Nucleus accumbens (tissue), 56 donors: Measurements from ENCODE around the gene NFKB2.

ENCODE experiments used
- DNase-seq, 56 donors: peaks; one replicate each; lab custom pipeline; 2025; lab: John Stamatoyannopoulos, UW

The NFKB2 gene

DNA sequence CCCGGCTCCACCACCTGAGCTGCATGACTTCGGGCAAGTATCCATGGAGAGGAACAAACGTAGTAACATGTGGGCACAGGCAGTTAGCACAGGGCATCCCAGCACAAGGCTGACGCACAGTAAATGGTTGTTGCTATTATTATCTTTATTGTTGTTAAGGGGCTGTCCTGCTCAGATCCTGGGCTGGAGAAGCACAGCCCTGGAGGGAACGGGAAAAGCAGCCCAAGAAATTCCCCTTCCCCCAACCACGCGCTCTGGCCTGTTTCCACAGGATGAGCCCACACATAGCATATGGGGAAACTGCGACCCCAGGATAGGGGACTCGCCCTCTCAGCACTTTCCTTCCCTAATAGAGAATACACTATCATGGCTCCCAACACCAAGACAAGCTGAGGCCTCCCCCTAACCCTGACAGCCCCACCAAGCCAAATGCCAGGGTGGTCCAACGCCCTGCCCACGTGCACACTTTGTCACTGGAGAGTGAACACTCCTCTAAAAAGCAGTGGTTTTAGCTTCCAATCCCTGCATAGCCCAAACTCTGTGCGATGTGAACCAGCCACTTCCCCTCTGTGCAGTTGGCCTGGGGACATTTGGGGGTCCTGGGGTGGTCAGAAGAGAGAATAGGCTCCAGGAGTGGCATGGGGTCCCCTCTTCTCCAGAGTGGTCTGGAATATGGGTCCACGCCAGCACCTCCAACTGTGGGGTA is 12.1 kb downstream of the NFKB2 start:
- DNase-seq: no peak

DNA sequence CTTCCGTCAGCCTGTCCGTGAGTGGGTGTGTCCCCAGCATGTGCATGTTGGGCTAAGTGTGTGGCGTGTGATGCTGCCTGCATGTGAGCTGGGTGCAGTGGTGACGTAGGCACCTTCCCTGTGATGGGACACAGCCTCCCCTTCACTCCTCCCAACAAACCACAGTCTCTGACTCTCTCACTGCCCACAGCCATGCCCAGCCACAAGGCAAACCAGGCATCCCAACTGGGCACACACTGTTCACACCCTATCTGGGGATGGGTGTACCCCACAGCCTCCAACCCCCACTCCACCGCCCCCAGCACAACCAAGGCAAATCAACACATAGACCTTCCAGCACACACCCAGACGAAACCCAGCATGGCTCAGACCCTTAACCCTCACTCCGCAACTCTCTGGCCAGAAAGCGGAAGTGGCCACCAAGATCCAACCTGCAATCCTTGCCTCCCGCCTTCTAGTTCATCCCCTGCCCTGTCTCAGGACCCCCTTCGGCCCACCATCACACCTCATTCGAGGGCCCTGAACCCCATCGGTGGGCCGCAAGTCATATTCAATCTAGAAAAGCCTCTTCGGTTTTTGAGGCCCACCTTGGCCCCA is 12.7 kb downstream of the NFKB2 start:
- DNase-seq: peak in 8 of 56 donors; percentile 18 to 45 (median 30)

DNA sequence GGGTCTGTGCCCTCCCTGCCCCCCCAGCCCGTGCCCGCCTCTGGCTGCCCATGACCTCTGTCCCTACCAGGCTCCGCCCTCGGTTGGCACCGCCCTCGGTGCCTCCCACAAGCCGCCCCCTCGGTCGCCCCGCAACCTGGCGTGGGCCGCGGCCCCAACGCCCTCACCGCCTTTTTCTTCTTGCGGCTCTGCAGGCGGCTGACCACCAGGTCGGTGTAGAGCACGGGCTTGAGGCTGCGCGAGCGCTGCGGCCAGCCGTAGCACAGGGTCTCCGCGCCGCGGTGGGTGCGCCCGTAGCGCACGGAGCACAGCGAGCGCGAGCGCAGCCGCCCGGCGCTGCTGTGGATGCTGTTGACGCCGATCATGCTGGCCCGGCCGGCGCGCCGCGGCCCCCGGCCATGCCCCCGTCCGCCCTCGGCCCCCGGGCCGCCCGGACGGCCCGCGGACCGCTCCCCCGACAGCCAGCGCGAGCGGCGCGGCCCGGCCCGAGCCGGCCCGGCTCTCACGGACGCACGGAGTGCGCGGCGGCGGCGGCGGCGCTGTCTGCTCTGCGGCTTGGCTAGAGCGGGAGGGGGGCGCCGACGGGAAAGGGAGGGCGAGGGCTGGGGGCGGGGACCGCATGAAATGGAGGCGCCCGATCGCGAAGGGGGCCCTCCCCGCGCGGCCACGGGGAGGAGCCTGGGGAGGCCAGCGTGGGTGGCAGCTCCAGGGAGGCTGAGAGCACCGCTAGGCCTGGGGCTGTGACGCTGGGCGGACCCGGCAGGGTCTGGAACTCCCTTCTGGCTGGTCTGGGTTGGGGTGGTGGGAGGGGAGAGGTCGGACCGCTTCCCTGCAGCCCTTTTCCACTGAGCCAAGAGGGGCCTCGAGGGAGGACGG is 13.5 kb downstream of the NFKB2 start:
- DNase-seq: peak in 43 of 56 donors; percentile 16 to 88 (median 62)

DNA sequence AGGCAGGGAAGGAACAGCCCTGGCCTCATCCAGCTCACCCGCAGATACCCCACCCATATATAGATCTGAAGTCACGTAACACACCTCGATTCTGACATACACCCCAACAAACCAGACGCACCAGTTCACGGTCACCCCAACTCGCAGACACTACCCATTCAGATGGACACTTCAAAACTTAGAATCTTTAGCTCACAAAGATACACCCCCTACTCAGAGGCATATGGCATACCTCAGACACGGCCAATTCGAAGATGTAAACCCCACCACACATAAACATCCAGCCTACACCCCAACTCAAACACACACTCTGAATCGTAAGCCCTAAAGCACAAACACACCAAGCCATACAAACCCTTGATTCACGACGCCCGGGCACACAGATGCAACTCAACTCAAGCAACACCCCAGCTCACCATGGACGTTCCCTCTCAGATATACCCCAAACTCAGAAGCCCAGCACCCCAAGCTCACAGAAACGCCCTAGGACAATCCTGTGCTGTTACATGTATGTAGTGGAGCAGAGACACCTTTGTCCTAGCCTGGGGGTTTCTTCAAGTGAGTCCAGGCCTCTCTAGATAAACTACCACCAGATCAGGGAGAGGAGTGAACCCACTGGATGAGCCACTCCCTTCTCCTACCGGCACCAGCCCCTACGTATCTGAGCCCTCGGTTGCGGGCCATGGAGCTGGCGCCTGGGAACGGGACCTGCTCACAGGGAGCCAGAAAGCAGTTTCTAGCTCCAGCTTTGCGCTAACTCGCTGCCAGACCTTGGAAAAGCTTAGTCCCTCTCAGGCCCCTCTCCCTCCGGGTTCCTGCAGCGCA is 14.3 kb downstream of the NFKB2 start:
- DNase-seq: peak in 1 of 56 donors; percentile 59

DNA sequence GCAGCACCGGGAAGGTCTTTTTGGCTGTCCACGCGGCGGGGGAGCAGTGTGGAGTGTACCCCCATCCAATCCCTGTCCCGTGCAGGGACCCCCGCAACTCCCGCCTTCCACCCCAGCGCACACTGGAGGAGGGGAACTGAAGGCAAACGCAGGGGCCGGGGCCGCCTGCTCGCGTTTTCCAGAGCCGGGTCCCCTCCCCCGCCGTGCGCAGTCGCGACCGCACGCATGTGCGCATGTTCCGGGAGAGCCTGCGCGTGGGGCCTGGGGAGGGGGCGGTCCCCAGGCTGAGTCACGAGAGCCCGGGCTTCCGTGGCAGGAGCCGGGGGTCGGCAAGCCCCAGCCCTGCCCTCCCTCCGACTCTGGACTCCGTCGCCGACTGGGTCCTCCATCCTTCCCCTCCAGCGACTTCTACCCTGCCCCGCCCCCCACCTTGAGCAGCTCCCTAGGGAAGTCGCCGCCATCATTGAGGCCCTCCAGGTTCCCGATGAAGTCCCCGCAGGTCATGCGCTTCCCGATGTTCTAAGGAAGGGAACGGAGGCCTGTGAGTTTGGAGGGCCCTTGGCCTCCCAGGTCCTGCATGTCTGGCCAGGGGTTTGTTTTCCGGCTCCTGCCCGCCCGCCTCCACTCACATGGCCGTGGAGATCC is 15.0 kb downstream of the NFKB2 start:
- peak in 39 of 56 donors; percentile 8 to 83 (median 54) for DNase-seq

DNA sequence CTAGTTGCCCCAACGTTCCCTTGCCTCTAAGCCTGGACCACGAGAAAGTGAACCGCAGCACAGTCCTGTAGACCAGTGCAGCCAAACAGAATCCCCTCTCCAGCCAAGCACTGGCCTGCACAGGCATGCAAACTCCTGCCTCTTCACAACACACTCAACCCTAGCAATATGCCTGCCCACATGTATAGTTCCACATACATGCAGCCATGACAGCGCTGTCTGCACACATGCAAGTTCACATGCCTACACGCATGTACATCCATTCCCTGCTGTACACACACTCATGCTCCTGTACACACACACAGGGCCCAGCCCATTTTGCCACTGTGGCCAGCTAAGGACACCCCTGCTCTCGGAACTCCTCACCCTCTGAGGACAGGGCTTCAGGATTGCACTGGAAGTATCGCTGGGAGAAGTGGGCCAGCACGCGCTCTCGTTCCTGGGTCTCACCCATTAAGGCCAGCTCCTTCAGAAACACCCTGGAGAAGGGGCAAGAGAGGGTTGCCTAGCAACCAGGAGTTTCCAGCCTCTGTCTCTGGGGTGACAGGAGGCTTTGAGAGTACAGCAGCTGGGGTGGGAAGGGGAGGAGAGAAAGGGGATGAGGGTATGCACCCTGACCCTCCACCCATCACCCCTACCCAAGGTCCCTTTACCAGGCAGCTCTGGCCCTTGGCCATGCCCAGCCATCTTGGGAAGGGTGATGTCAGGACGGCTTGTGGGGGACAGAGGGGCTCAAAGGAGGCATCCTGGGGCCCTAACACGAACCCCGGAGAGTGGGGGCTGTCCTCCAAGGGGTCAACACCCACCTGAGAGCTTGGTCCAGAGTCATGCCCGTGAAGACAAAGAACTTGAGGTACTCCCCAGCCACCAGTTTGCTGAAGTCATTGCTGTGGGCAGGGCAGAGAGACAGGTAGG is 16.1 kb downstream of the NFKB2 start:
- no peak for DNase-seq

DNA sequence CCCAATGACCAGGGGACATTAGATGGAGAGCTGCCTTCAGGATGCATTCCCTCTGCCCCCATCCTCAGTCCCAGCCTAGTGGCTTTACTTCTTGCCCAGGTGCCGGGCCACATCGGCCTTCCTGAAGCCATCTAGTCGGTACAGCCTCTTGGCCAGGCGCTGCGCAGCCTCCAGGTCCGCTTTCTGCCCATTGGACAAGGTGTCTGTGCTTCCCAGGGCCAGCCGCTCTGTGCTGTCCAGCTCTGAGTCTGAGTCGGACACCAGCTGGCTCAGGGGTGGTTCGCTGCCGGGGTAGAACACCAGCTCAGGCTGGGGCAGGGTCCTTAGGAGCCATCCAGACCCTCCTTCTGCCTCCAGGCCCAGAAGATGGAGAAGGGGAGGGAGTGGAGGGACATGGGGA is 16.8 kb downstream of the NFKB2 start:
- DNase-seq: no peak

DNA sequence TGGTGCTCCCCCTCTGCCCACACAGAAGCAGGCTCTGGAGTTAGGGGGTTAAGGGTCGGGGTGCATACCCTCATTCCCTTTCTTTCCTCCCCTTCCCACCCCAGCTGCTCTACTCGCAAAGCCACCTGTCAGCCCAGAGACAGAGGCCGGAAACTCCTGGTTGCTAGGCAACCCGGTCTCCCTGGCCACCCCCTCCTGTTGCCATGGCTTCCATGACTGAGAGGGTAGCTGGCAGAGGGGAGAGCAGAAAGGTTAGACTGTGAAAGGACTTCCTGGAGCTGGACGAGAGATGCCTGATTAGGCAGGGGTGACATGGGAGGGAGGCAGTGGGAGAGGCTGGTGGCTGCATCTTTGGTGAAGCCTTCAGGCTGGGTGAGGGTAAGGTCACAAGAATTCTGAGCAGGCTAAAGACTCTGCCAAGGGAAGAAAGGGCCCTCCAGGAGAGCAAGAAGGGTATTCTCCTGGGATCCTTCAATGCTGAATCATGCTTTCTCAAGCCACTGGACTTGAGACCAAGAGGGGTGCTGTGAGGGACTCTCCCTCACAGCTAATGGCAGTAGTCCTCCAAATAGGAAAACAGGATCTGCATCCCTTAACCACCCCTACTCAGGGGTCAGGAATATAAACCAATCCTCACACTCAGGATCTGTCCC is 17.7 kb downstream of the NFKB2 start:
- peak in 29 of 56 donors; percentile 12 to 72 (median 37) for DNase-seq

DNA sequence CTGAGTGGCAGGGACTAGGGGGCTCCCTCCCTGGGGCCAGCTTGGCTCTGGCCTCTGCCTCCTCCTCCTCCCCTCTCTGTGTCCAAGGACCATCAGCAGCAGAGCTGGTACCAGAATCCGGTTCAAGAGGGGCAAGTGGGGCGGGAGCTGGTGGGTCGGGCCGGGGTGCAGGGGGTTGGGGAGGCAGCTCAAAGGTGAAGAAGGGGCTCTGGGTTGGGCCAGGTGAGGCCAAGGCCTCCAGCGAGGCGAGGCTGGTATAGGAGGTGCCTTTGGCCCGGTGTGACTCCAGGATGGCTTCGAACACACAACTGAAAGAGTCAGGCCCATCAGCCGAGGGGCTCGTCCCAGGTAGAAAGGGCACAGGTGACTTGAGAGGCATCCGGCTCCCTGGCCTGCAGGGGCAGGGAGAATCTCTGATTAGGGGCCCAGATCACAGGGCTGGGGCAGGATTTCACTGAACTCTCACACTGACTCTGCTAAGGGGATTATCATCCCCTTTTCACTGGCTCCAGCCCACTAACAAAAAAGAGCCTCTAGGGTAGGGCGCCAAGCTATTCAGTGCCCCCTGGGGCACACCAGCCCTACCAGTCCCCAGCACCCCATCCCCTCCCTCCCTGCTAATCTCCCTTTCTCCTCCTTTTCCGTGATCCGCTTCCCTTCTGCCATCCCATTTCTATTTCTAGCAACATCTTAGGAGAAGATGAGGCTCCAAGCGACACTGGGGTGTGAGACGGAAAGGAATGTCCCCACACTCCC is 18.5 kb downstream of the NFKB2 start:
- no peak for DNase-seq

DNA sequence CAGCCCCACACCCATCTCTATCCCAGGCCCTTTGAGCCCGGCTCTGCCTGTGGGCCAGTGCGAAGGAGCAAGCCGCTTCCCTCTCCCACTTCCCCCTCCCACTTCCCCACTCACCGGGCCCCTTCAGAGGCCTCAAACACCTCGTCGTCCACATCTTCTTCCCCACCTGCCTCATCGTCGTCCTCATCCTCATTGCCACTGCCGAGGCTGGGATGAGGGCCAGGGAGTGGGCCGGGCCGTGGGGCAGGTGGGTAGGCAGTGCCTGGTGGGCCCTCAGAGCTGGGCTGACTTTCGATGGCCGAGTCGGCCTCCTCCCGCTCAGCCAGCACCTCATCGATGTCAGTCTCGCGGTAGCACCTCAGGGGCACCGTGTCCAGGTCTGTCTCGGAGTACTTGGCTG is 19.2 kb downstream of the NFKB2 start:
- DNase-seq: no peak

DNA sequence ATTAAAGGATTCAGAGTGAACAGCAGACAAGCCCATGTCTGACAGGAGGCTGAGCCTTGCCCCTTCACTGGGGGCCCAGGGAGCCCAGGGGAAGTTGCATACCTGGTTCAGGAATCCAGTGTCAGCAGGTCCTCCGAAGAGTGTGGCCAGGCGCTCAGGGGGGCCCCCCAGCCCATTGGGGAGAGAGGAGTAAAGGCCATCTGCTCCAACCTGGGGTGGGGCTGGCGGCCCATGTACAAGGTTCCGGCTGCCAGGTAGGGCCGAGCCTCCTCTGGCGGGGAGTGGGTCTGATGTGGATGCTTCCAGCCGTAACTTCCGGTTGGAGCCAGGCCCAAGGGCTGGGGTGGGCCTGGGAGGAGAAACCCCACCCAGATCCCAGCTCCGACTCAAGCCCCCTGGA is 20.8 kb downstream of the NFKB2 start:
- no peak for DNase-seq

DNA sequence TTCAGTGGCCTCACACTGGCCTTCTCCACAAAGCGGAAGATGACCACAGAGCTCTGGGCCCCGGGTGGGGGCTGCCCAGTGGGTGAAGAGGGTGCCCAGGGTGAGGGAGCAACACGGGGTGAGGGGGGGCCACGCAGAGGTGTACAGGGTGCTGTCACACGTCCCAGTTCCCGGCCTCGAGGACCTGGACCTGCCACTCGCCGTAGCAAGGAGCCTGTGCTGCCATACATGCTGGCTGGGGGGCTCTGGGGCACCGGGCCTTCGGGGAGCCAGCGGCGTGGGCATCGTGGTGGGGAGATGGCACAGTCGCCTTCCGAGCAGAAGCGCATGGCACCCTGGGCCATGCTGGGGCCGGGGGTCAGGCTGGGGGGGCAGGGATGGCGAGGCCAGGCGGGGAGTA is 21.2 kb downstream of the NFKB2 start:
- DNase-seq: no peak

DNA sequence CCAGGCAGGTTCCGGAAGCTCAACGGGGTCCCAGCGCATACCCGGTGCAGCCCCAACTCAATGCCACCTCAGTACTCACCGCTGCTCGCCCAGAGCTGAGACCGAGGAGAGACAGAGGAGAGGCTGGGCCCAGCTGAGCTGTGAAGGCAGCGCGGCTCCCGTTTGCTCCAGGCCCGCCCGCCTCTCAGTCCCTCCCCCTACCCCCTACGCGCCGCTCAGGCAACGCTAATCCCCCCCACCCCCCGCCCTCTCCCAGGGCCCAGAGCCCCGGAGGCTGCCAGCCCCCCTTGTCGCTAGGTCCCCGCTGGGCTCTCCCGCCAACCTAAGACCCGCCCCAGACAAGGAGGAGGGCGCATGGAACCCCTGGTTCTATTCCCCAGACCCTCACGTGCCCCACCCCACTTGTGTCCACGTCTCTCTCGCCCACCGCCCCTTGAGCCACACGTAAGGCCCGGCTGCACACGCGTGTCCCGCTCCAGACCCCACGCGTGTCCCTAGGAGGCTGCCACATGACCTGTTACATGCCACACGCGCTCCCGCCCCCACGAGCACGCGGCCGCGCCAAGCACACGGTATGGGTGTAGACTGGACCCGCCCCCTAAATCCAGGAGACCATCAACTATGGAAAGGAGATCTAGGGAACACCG is 23.2 kb downstream of the NFKB2 start, which contains the start of gene PSD:
TSS of gene PSD (minus strand) at position 164 of the 647 bp plus-strand sequence. CDS start 1,747 bp downstream, outside the sequence.
- DNase-seq: peak in 24 of 56 donors; percentile 11 to 66 (median 37)

DNA sequence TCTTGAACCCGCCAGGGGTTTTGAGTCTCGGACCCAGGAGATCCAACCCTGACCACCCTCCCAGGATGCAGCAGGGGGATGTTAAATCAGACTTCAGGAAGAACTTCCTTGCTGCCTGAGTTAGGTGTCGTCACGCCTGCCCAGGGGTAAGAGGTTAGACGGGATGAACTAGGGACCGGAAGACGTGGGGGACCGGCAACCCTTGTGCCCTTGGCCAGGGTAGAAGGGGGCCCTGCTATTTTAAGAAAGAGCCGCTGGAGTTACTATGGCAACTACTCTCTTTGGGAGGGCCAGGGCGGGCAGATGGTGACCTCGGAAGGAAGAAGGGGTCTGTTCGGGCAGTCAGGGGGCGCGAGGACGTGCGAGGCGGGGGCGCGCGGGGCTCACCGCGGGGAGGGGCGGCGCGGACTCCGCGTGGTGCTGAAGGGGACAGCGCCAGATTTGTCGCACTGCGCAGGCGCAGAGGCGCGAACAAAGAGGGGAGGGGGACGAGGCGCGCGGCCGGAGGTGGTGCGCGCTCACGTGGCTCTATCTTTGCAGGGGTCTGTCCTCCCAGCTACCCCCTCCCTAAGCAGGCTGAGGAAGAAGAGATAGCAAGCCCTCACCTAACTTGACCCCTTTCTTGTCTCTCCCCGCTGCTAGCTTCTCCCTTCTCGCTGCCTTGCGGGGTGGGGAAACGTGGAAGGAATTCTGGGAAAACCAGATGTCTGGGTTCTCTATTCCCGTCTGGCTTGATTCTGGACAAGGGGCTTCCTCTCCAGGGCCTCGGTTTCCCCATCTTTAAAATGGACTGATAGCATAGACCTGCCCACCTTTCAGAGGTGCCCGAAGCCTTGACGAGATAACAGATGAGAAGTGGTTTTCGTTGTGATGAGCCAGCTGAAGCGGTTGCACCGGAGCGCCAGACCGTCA is 24.0 kb downstream of the NFKB2 start:
- DNase-seq: peak in 50 of 56 donors; percentile 19 to 85 (median 62)

DNA sequence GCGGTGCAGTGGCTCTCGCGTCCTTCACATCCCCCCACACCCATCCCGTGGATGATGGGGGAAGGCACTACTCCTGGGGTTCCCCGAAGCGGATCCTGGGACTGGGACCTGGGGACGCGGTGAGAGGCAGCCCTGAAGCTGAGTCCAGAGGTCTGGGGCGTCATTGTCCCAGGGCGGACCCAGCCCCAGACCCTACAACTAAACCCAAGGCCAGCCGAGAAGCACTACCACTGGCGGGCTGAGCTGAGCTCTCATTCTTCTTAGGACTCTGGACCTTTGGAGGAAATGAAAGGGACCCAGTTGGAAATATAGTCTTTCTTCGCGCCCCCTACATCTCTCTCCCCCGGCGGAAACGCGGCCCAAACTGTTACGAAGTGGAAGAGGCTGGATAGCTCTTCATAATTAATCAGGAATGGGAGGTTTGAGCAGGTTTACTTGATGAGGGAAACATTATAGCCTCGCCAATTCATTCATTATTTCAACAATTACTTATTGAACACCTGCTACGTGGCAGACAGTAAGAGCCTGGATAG is 24.7 kb downstream of the NFKB2 start:
- no peak for DNase-seq
